ENCODE data around the gene GNG4.
"Not testable (repeated sequence)": the region's sequence is repeated elsewhere in the genome, so short reads cannot be mapped to it uniquely, and the experiment has no call there.

GNG4 gene

GRCh38 chr1:235575597-235575996, 74.0 kb downstream of the GNG4 start:
- no peak for DNase-seq

DNA sequence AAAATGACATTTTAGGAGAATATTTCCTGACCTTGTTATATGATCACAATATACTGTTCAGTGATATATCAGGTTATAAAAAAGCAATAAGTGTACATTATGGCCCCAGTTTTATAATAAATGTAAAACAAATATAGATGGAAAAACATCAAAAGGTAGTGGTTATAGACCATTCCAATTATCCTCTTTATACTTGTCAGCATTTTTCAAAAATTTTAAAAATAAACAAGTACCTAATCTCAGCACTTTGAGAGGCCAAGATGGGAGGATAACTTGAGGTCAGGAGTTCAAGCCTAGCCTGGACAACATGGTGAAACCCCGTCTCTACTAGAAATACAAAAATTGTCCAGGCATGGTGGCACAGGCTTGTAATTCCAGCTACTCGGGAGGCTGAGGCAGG, 75.7 kb downstream of the GNG4 start:
- DNase-seq, result no peak

DNA sequence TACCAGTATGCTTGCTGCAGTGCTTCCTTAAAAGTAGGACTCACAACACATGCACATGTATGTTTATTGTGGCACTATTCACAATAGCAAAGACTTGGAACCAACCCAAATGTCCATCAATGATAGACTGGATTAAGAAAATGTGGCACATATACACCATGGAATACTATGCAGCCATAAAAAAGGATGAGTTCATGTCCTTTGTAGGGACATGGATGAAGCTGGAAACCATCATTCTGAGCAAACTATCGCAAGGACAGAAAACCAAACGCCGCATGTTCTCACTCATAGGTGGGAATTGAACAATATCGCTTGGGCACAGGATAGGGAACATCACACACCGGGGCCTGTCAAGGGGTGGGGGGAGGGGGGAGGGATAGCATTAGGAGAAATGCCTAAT, 76.6 kb downstream of the GNG4 start:
- not testable (repeated sequence) for DNase-seq

DNA sequence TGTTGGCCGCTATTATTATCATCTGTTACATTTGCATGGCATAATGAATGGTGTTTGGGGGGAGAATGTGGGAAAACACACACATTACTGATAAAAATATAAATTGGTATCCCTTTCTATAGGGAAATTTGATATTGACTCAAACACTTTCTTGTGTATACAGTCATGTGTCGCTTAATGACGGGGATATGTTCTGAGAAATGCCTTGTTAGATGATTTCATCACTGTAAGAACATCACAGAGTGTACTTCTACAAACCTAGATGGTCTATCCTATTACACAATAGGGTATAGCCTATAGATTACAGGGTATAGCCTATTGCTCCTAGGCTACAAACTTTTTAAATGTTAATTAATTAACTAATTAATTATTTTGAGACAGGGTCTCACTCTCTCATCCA, 78.1 kb downstream of the GNG4 start:
- no peak for DNase-seq

DNA sequence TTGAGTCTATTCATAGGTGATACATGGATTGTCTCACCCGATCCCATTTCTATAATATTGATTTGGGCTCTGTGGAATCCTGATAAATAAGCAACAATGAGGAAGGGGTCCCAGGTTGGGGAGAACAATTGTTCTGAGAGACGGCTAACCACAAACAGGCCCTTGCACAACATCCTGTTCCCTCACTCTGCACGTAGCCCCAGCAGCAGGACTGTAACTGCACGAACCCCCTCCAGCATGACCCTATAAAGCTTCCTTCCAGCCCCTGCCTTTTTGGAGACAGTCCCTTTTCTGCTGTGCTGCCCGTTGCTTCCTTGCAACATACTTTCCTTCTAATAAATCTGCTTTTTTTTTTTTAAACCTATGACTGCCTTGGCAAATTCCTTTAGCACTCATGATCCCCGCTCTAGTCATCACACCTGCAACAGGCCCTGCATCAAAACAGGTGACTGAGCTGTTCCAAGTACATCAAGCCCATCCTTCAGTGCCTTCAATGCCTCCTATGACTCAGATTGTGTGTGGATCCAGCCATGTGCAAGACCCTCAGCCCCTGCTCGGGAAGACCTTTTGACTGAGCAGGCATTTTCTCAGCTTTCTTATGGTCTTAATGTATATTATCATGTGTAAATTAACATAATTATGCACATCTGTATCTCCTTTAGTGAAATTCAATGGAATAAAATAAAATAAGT, 81.6 kb downstream of the GNG4 start:
- no peak for DNase-seq

- DNase-seq, result no peak
Measured at GRCh38 chr1:235566084-235566483, 83.5 kb downstream of the GNG4 start.

GRCh38 chr1:235563513-235564061, 86.0 kb downstream of the GNG4 start:
- DNase-seq, result no peak

DNA sequence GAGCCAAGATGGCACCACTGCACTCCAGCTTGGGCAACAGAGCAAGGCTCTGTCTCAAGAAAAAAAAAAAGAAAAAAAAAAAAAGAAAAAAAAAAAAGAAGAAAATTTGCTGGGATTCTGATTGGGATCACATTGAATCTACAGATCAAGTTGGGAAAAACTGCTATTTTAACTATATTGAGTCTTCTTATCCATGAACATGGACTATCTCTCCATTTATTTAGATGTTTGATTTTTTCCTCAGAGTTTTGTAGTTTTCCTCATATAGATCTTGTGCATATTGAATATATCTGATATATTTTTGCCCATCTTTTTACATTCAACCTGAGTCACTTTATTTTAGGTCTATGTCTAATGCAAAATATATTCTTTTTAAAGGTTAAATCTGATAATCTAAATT, 87.0 kb downstream of the GNG4 start:
- no peak for DNase-seq

GRCh38 chr1:235558621-235559169, 90.9 kb downstream of the GNG4 start:
- no peak for DNase-seq

DNA sequence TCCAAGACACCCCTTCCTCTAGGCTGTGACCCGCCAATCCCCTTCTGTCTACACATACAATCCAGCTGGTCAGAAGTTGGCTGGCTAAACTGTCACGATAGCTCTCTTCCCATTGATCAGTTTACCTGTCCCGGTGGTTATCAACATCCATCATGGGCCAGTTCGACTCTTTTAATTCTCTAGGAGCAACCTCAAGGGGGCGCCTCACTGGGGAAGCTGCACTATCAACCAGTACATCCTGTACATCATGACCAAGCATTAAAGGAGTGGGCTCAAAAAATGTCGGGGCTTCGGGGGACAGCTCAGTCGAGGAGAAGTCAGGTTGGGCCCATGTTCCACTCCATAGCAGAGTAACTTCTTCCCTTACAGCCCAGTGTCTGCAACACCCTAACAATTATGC, 92.1 kb downstream of the GNG4 start:
- no peak for DNase-seq

- no peak for DNase-seq
Measured at GRCh38 chr1:235556807-235557206, 92.8 kb downstream of the GNG4 start.

- DNase-seq, result no peak
Measured at GRCh38 chr1:235553112-235553551, 96.5 kb downstream of the GNG4 start.

- no peak for DNase-seq
Measured at GRCh38 chr1:235552146-235552716, 97.4 kb downstream of the GNG4 start.

DNA sequence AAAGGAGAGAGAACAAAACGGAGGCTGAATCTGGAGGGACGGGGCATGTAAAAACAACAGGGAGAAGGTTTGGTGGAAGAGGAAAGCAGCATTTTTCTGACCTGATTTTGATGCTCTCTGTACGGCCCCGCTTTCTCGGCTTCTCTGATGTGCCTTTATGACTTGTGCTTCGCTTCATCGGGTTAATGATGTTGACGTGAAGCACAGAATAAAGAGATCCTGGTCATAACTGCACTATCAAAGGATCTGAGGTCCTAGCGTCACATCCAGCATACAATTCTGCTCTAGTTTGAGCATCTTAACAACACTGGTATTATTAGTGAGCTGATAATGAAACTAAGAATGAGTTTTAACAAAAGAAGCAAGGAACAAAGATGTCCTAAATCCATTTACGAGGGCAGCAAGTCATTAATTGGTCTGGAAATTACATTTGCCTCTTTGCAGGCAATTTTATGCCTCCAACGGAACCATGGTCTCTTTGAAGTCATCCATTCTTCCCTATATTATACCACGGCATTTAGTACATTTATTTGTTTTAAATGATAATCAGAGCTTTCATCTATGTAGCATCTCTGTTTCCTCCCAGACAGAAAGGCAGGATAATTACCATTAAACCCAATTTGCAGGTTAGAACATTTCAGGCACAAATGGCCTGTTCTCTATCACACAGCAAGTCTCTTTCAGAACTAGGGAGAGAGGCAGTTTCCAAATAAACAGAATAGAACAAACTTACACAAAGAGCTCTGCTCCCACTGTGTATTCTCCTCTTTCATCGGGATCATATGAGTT, 100.0 kb downstream of the GNG4 start:
- no peak for DNase-seq

DNA sequence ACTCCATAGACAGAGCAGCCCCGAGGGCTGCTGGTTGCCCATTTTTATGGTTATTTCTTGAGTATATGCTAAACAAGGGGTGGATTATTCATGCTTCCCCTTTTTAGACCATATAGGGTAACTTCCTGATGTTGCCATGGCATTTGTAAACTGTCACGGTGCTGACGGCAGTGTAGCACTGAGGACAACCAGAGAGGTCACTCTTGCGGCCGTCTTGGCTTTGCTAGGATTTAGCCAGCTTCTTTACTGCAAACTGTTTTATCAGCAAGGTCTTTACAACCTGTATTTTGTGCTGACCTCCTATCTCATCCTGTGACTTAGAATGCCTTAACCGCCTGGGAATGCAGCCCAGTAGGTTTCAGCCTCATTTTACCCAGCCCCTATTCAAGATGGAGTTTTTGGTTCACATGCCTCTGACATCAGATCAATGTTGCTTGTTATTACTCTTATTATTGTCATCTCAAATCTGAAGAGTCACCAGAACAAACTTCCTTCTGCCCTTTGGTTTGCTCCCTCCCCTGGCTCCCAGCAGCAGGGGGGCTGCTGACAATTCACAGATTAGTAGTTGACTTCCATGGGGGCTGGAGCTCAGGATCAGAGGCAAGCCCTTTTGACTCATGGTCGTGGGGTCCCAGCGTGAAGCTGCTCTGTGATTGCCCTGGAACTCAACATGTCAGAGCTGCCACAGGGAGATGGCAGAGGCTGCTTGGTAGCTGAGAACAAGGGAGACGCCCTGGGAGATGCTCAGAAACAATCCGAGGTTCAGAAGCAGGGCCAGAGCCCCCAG, 103.0 kb downstream of the GNG4 start:
- not testable (repeated sequence) for DNase-seq

DNA sequence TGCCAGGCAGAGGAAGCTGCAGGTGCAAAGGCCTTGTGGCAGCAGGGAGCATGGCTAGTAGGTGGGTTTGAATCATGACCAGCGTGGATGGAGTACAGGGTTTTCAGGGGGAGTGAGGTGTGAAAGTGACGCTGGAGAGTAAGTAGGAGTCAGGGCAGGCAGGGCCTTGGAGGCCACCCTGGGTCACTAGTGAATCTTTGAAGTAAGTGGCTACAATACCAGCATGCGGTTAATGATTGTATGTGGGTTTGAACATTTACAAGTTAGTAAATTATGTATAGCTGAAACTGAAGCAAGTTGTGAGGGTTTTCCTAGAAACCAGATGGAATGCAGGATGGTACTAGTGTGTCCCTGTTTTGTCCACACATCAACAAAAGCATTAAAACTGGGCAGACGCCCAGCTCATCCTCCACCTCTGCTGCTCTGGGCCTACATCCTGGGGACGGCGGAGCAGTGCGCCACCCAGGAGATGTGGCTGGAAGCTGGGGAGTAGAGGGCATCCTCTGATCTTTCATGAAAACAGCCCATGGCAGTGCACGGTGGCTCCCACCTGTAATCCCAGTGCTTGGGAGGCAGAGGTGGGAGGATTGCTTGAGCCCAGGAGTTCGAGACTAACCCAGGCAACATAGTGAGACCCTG, 104.2 kb downstream of the GNG4 start:
- no peak for DNase-seq

DNA sequence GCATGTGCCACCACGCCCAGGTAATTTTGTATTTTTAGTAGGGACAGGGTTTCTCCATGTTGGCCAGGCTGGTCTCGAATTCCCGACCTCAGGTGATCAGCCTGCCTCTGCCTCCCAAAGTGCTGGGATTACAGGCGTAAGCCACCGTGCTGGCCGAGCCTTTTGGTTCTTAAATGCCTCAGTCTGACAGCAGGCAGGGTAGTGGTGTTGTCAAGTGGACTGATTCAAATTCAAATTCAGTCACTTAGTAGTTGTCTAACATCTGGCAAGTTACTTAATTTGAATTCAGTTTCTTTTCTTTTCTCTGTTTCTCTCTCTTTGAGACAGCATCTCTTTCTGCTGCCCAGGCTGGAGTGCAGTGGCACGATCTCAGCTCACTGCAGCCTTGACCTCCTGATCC, 106.7 kb downstream of the GNG4 start:
- not testable (repeated sequence) for DNase-seq

DNA sequence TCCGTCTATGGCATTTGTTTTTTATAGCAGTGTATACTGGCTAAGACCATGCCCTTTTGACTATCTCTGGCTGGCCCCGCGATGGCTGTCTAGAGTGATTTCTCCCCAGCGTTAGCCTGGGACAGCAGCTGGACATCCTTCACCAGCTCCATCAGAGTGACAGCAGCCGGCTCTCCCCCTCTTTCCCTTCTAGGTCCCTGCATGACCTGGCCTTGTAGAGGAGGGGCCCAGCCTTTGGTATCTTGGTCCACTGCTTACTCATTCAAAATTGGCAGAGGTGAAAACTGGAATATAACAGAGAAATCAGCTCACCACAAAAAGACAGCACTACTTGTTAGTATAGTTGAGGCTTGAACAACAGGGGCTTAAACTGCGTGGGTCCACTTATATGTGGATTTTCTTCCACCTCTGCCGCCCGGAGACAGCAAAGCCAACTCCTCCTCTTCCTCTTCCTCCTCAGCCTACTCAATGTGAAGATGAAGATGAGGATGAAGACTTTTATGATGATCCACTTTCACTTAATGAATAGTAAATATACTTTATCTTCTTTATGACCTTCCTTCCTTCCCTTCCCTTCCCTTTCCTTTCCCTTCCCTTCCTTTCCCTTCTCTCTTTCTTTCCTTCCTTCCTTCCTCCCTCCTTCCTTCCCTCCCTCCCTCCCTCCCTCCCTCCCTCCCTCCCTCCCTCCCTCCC, 116.0 kb downstream of the GNG4 start:
- peak; percentile 51 for DNase-seq

DNA sequence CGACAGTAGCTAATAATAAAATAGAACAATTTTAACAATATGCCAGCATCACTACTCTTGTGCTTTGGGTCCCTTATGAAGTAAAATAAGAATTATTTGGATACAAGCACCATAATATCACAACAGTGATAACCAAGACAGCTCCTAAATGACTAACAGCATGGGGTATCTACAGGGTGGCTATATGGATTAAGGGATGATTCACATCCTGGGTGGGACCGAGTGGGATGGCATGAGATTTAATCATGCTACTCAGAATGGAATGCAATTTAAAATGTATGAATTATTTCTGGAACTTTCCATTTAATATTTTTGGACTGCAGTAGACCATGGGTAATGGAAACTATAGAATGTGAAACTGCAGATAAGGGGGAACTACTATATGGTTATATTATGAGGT, 117.2 kb downstream of the GNG4 start:
- peak; percentile 60 for DNase-seq

DNA sequence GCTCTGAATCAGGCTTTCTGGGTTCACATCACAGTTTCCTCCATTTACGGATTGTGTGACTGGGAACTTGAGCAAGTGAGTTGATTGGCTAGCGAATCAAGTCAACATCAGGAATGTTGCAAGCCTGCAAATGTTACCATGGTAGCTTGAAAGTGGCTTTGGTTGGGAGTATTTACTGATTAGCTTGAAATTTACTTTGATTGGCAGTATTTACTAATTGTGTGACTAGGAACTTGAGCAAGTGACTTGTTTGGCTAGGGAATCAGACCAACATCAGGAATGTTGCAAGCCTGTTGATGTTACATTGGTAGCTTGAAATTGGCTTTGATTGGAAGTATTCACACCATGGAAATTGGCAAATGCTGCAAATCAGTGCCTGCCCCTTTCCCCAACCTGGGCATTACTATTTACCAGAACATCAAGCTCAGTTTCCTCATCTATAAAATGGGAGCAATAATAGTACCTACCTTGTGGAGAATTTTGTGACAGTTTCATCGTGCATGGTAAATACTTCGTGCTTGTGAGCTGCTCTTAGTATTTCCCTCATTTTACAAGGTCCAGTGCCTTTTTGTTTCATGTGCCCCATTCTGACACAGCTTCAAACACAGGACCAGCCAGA, 122.3 kb downstream of the GNG4 start:
- no peak for DNase-seq

DNA sequence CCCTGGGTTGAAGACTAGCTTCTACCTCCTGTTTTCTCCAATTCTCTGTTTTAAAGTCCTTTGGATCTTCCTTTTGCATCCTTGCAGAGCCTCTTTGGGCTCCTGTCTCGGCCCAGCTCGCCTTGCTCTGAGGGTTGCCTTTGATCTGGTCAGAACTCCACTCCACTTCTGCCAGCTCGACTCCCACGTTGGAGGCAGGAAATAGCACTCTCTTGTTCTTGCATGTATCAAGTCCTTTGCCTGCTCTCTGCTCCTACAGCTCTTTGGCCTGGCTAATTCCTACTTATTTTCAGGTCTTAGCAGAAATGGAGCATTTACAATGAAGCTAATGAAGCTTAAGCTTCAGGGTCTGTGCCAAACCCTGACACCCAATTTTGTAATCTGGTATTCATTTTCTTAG, 124.3 kb downstream of the GNG4 start:
- peak; percentile 11 for DNase-seq
